GM12864 (cell line): ENCODE results near the gene ARSJ.

ENCODE experiments used
- DNase-seq: peaks from one replicate; pipeline ENCODE4 v3.0.0-alpha.2; 2011; ENCODE audit warnings: low read depth
- H3K4me3 ChIP-seq: 2 replicates; pipeline ENCODE4 v1.5.1; 2011; ENCODE audit warnings: mild to moderate bottlenecking, low read depth, low read length, control low read depth
- CTCF ChIP-seq: IDR thresholded peaks from 2 replicates; pipeline ENCODE4 v1.5.1; 2011; ENCODE audit warnings: low read depth, mild to moderate bottlenecking, moderate library complexity, low read length, control low read depth, inconsistent platforms; ENCODE audit errors: missing control alignments

The ARSJ gene

GRCh38 chr4:113968473-113968872 is 11.0 kb downstream of the ARSJ start:
- no peak for DNase-seq
- TF ChIP-seq CTCF: no peak
- H3K4me3 ChIP-seq: no peak overlapping the region

GRCh38 chr4:113967687-113968086 is 11.8 kb downstream of the ARSJ start:
- H3K4me3 ChIP-seq: no peak overlapping the region
- DNase-seq: no peak
- no peak for TF ChIP-seq CTCF

GRCh38 chr4:113962719-113963265 is 16.7 kb downstream of the ARSJ start:
- no peak for TF ChIP-seq CTCF
- H3K4me3 ChIP-seq: no peak overlapping the region
- no peak for DNase-seq

- no peak overlapping the region for H3K4me3 ChIP-seq
- no peak for DNase-seq
- no peak for TF ChIP-seq CTCF
Measured at GRCh38 chr4:113962016-113962347, 17.5 kb downstream of the ARSJ start.

GRCh38 chr4:113960684-113961321 is 18.6 kb downstream of the ARSJ start:
- H3K4me3 ChIP-seq: no peak overlapping the region
- TF ChIP-seq CTCF: no peak
- no peak for DNase-seq

GRCh38 chr4:113959539-113959937 is 19.9 kb downstream of the ARSJ start:
- no peak for DNase-seq
- no peak for TF ChIP-seq CTCF
- H3K4me3 ChIP-seq: no peak overlapping the region

GRCh38 chr4:113958766-113959538 is 20.5 kb downstream of the ARSJ start:
- no peak overlapping the region for H3K4me3 ChIP-seq
- TF ChIP-seq CTCF: no peak
- DNase-seq: no peak
